ENCODE results near the gene MEF2C.

MEF2C gene

GRCh38 chr5:88681211-88681803 lies 201.7 kb downstream of the MEF2C start:
- ATAC-seq (replicated peaks) (no peak), DNase-seq (no peak)
- Mint-ChIP-seq H3K4me3 (no peak overlapping the region), H3K27me3 (peaks cover 86 to 95% of the 10 kb centered on the region in 2 donors), H3K27ac (no peak overlapping the region), H3K9me3 (no peaks in the 10 kb centered on the region), H3K4me1 (ENCODE audit: low read depth in 2 of 2) (peaks cover 4 to 14% of the 10 kb centered on the region in 2 donors), H3K36me3 (ENCODE audit: insufficient read depth) (peaks cover 36% of the 10 kb centered on the region)

GRCh38 chr5:88680253-88681132 lies 202.5 kb downstream of the MEF2C start:
- peaks cover 86 to 95% of the 10 kb centered on the region in 2 donors for H3K27me3 Mint-ChIP-seq
- H3K36me3 Mint-ChIP-seq (ENCODE audit: insufficient read depth), result peaks cover 37% of the 10 kb centered on the region
- ATAC-seq (replicated peaks) (peak; percentile 89), DNase-seq (peak; percentile 74 to 80 (median 80))
- H3K27ac Mint-ChIP-seq, result peak overlapping the region in 1 of 2 donors; percentile 68
- H3K9me3 Mint-ChIP-seq, result no peaks in the 10 kb centered on the region
- H3K4me1 Mint-ChIP-seq (ENCODE audit: low read depth in 2 of 2), result peaks cover 10 to 19% of the 10 kb centered on the region in 2 donors
- H3K4me3 Mint-ChIP-seq, result peak overlapping the region; percentile 52 to 74

- H3K27ac Mint-ChIP-seq, result peak overlapping the region in 1 of 2 donors; percentile 68
- ATAC-seq (replicated peaks) (no peak), DNase-seq (no peak)
- H3K9me3 Mint-ChIP-seq, result no peaks in the 10 kb centered on the region
- peaks cover 84 to 95% of the 10 kb centered on the region in 2 donors for H3K27me3 Mint-ChIP-seq
- H3K36me3 Mint-ChIP-seq (ENCODE audit: insufficient read depth), result peaks cover 33% of the 10 kb centered on the region
- H3K4me3 Mint-ChIP-seq, result peak overlapping the region; percentile 52 to 74
- peaks cover 14 to 24% of the 10 kb centered on the region in 2 donors for H3K4me1 Mint-ChIP-seq (ENCODE audit: low read depth in 2 of 2)
Measured at GRCh38 chr5:88679638-88680037, 203.3 kb downstream of the MEF2C start.

- H3K4me1 Mint-ChIP-seq (ENCODE audit: low read depth in 2 of 2), result peaks cover 14 to 24% of the 10 kb centered on the region in 2 donors
- no peaks in the 10 kb centered on the region for H3K9me3 Mint-ChIP-seq
- no peak for ATAC-seq (replicated peaks)
- no peak overlapping the region for H3K27ac Mint-ChIP-seq
- H3K27me3 Mint-ChIP-seq, result peaks cover 83 to 95% of the 10 kb centered on the region in 2 donors
- no peak overlapping the region for H3K4me3 Mint-ChIP-seq
- no peak for DNase-seq
- peaks cover 33% of the 10 kb centered on the region for H3K36me3 Mint-ChIP-seq (ENCODE audit: insufficient read depth)
Measured at GRCh38 chr5:88678770-88679381, 204.1 kb downstream of the MEF2C start.

- H3K4me3 Mint-ChIP-seq, result no peak overlapping the region
- H3K27ac Mint-ChIP-seq, result no peak overlapping the region
- peaks cover 83 to 95% of the 10 kb centered on the region in 2 donors for H3K27me3 Mint-ChIP-seq
- ATAC-seq (replicated peaks) (no peak), DNase-seq (no peak)
- peaks cover 40% of the 10 kb centered on the region for H3K36me3 Mint-ChIP-seq (ENCODE audit: insufficient read depth)
- H3K4me1 Mint-ChIP-seq (ENCODE audit: low read depth in 2 of 2), result peaks cover 14 to 23% of the 10 kb centered on the region in 2 donors
- H3K9me3 Mint-ChIP-seq, result no peaks in the 10 kb centered on the region
Measured at GRCh38 chr5:88677943-88678769, 204.8 kb downstream of the MEF2C start.

GRCh38 chr5:88677376-88677895 lies 205.5 kb downstream of the MEF2C start:
- peaks cover 14 to 23% of the 10 kb centered on the region in 2 donors for H3K4me1 Mint-ChIP-seq (ENCODE audit: low read depth in 2 of 2)
- no peaks in the 10 kb centered on the region for H3K9me3 Mint-ChIP-seq
- DNase-seq (no peak), ATAC-seq (replicated peaks) (no peak)
- peaks cover 82 to 95% of the 10 kb centered on the region in 2 donors for H3K27me3 Mint-ChIP-seq
- H3K27ac Mint-ChIP-seq, result no peak overlapping the region
- H3K4me3 Mint-ChIP-seq, result no peak overlapping the region
- H3K36me3 Mint-ChIP-seq (ENCODE audit: insufficient read depth), result peaks cover 42% of the 10 kb centered on the region

- Mint-ChIP-seq H3K27me3 (peaks cover 86 to 100% of the 10 kb centered on the region in 2 donors), H3K36me3 (ENCODE audit: insufficient read depth) (peaks cover 42% of the 10 kb centered on the region), H3K27ac (no peak overlapping the region), H3K4me1 (ENCODE audit: low read depth in 2 of 2) (peaks cover 14 to 26% of the 10 kb centered on the region in 2 donors), H3K4me3 (peak overlapping the region; percentile 4 to 71), H3K9me3 (no peaks in the 10 kb centered on the region)
- DNase-seq, result no peak
- no peak for ATAC-seq (replicated peaks)
Measured at GRCh38 chr5:88676637-88677375, 206.2 kb downstream of the MEF2C start.

GRCh38 chr5:88675708-88676636 lies 207.0 kb downstream of the MEF2C start:
- peak; percentile 23 for ATAC-seq (replicated peaks)
- Mint-ChIP-seq H3K27ac (peak overlapping the region in 1 of 2 donors; percentile 5), H3K36me3 (ENCODE audit: insufficient read depth) (peaks cover 42% of the 10 kb centered on the region), H3K9me3 (no peaks in the 10 kb centered on the region), H3K4me1 (ENCODE audit: low read depth in 2 of 2) (peaks cover 14 to 26% of the 10 kb centered on the region in 2 donors), H3K4me3 (peak overlapping the region; percentile 4 to 71), H3K27me3 (peaks cover 84 to 98% of the 10 kb centered on the region in 2 donors)
- DNase-seq, result no peak

GRCh38 chr5:88675168-88675707 lies 207.7 kb downstream of the MEF2C start:
- Mint-ChIP-seq H3K27ac (peak overlapping the region in 1 of 2 donors; percentile 5), H3K9me3 (no peaks in the 10 kb centered on the region), H3K27me3 (peaks cover 83 to 94% of the 10 kb centered on the region in 2 donors), H3K36me3 (ENCODE audit: insufficient read depth) (peaks cover 37% of the 10 kb centered on the region), H3K4me1 (ENCODE audit: low read depth in 2 of 2) (peaks cover 14 to 23% of the 10 kb centered on the region in 2 donors), H3K4me3 (peak overlapping the region; percentile 4 to 71)
- no peak for DNase-seq
- ATAC-seq (replicated peaks), result no peak

GRCh38 chr5:88674356-88675167 lies 208.4 kb downstream of the MEF2C start:
- Mint-ChIP-seq H3K27me3 (peaks cover 87 to 94% of the 10 kb centered on the region in 2 donors), H3K27ac (peak overlapping the region in 1 of 2 donors; percentile 61), H3K4me3 (peak overlapping the region; percentile 54 to 71), H3K9me3 (no peaks in the 10 kb centered on the region), H3K4me1 (ENCODE audit: low read depth in 2 of 2) (peaks cover 14 to 21% of the 10 kb centered on the region in 2 donors), H3K36me3 (ENCODE audit: insufficient read depth) (peaks cover 31% of the 10 kb centered on the region)
- ATAC-seq (replicated peaks) (peak; percentile 56), DNase-seq (no peak)

Measured in effector memory CD8-positive, alpha-beta T cell (primary cell).